HepG2 (cell line): ENCODE results near the gene IQUB. TPM values are rescaled to one million over a fixed set of nuclear protein-coding genes. Genes with fewer than 3 reads are reported as not detected.

Experiments used
- polyA plus RNA-seq, 8 experiments: library from polyadenylated mRNA; depleted of rRNA in 3 of 8; stranded (reverse) in 7 of 8; unstranded in 1 of 8; fragments of >200 nt; fragmentation: Illumina TruSeq in 4 of 8; extraction: Trizol in 4 of 8; gene quantifications; 2 replicates each; pipeline versions ENCODE4 v1.2.1 to v1.2.3, GENCODE V29; 2011 to 2016; ENCODE audit warnings: low read depth in 4 of 8, missing spikeins in 1 of 8, mixed read lengths in 1 of 8; ENCODE audit not compliant: insufficient read depth in 1 of 8
- small RNA-seq, 3 experiments: library from RNA; depleted of rRNA; stranded (forward); fragments of <200 nt; gene quantifications; one replicate each; pipeline ENCODE3, GENCODE V24; 2012; ENCODE audit warnings: low read depth in 2 of 3, low replicate concordance in 1 of 3; ENCODE audit not compliant: insufficient read length in 3 of 3, insufficient read depth in 2 of 3
- total RNA-seq, 5 experiments: library from RNA; depleted of rRNA; stranded (reverse); fragments of >200 nt; fragmentation: Illumina TruSeq; extraction: Trizol; gene quantifications; 2 replicates each; pipeline ENCODE4 v1.2.3, GENCODE V29; 2016; ENCODE audit warnings: low read depth in 1 of 5

Gene IQUB
- total and polyA plus RNA-seq, 2 of the 13 experiments (the other 11 are each of a cell fraction or from before 2014, with no cell fraction given) = 0.07 TPM; not detected in 1

Small RNAs within 50 kb of the gene (small RNA-seq; reads per million reads assigned to genes)
- gene RNU6-296P = 0 reads per million in 3 experiments

Other genes with a start within 250 kb of the IQUB start
- 55.9 and 79.6 TPM in 2 replicates for gene NDUFA5, start 23.2 kb upstream of the IQUB start, total RNA-seq (2016; rRNA removed; fragmentation: Illumina TruSeq; extraction: Trizol)
- gene NDUFA5, start 23.2 kb upstream of the IQUB start, polyA plus RNA-seq (2011; rRNA removed) = 10.7 and 16.9 TPM in 2 replicates
- gene ASB15, start 67.2 kb upstream of the IQUB start, total RNA-seq (2016; rRNA removed; fragmentation: Illumina TruSeq; extraction: Trizol) = not detected in 2 replicates
- gene ASB15, start 67.2 kb upstream of the IQUB start, polyA plus RNA-seq (2011; rRNA removed) = not detected in 2 replicates
- gene LMOD2, start 121.3 kb upstream of the IQUB start, total RNA-seq (2016; rRNA removed; fragmentation: Illumina TruSeq; extraction: Trizol) = not detected in 2 replicates
- gene LMOD2, start 121.3 kb upstream of the IQUB start, polyA plus RNA-seq (2011; rRNA removed) = not detected in 2 replicates
- gene WASL, start 214.4 kb upstream of the IQUB start, total RNA-seq (2016; rRNA removed; fragmentation: Illumina TruSeq; extraction: Trizol) = 12.8 and 18.7 TPM in 2 replicates
- 7.4 and 7.9 TPM in 2 replicates for gene WASL, start 214.4 kb upstream of the IQUB start, polyA plus RNA-seq (2011; rRNA removed)